Measurements from ENCODE around the gene NAGLU. TPM values are rescaled to one million over a fixed set of nuclear protein-coding genes. Genes with fewer than 3 reads are reported as not detected.
A peak's percentile ranks its signal among the peaks of the same experiment; 100 is the strongest.

NAGLU gene
- total and polyA plus RNA-seq, 2 experiments from 2014 or later = 76.4 to 121 TPM

- peaks cover 19% of the 10 kb centered on the region for H3K4me1 ChIP-seq (ENCODE audit: insufficient read depth)
- H3K4me2 ChIP-seq = peak within 1 kb of the TSS; percentile 87
- peaks cover 29% of the 10 kb centered on the region for H3K79me2 ChIP-seq
- peak; percentile 97 for DNase-seq (ENCODE audit: low spot score)
- no peaks in the 10 kb centered on the region for H3K9me2 ChIP-seq (replicated peaks; ENCODE audit: insufficient read depth)
- H3K27ac ChIP-seq = peak within 1 kb of the TSS; percentile 95
- H3K36me3 ChIP-seq (replicated peaks; ENCODE audit: insufficient read depth, low read depth) = no peaks in the 10 kb centered on the region
- H3K4me3 ChIP-seq = peak within 1 kb of the TSS; percentile 45
- no peaks in the 10 kb centered on the region for H3K27me3 ChIP-seq
- no peaks in the 10 kb centered on the region for H4K20me1 ChIP-seq (ENCODE audit: insufficient read depth, poor library complexity, severe bottlenecking)
- TF ChIP-seq CTCF (IDR thresholded peaks at IDR 0.05; ENCODE audit: poor library complexity) = no peak
- no peaks in the 10 kb centered on the region for H3K9me3 ChIP-seq (ENCODE audit: low read depth)
- 4% methylated on average over 26 of the region's 26 CpGs for WGBS (ENCODE audit: low lambda C conversion rate, missing lambda C conversion rate)
- peak within 1 kb of the TSS; percentile 89 for H2AFZ ChIP-seq
These were observed 25.9 kb downstream of the NAGLU start, which contains the start of gene COASY for GRCh38 chr17:42561897-42562387. TSS of gene COASY (plus strand) at chr17:42562148. CDS start at chr17:42562623, 475 bp downstream.

DNA sequence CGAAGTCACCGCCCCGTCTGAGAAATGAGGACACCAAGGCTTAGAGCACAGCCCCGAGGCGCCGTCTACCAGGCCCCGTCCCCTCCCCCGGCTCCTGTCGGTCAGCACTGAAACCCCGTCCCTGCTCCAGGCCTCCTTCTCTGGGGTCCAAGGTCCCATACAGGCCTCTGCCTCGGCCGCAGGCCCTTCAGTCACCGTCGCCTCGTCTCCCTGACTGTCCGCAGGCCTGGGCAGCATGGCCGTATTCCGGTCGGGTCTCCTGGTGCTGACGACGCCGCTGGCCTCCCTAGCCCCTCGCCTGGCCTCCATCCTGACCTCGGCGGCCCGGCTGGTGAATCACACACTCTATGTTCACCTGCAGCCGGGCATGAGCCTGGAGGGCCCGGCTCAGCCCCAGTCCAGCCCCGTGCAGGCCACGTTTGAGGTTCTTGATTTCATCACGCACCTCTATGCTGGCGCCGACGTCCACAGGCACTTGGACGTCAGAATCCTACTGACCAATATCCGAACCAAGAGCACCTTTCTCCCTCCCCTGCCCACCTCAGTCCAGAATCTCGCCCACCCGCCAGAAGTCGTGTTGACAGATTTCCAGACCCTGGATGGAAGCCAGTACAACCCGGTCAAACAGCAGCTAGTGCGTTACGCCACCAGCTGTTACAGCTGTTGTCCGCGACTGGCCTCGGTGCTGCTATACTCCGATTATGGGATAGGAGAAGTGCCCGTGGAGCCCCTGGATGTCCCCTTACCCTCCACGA is 26.5 kb downstream of the NAGLU start:
- Histone ChIP-seq H3K9me3 (ENCODE audit: low read depth) (no peaks in the 10 kb centered on the region), H3K4me3 (peak overlapping the region; percentile 45), H3K9me2 (replicated peaks; ENCODE audit: insufficient read depth) (no peaks in the 10 kb centered on the region), H3K4me2 (peak overlapping the region; percentile 87), H3K36me3 (replicated peaks; ENCODE audit: insufficient read depth, low read depth) (no peaks in the 10 kb centered on the region), H3K27ac (peak overlapping the region; percentile 95), H3K79me2 (peaks cover 35% of the 10 kb centered on the region), H4K20me1 (ENCODE audit: insufficient read depth, poor library complexity, severe bottlenecking) (no peaks in the 10 kb centered on the region), H2AFZ (no peak overlapping the region), H3K27me3 (no peaks in the 10 kb centered on the region), H3K4me1 (ENCODE audit: insufficient read depth) (peaks cover 19% of the 10 kb centered on the region)
- no peak for TF ChIP-seq CTCF (IDR thresholded peaks at IDR 0.05; ENCODE audit: poor library complexity)
- no peak for TF ChIP-seq EZH2 (IDR thresholded peaks at IDR 0.05; ENCODE audit: borderline replicate concordance)
- TF ChIP-seq EZH2phosphoT487 (IDR thresholded peaks at IDR 0.05; ENCODE audit: low read depth, severe bottlenecking, unreplicated experiment) = no peak
- WGBS (ENCODE audit: low lambda C conversion rate, missing lambda C conversion rate) = 26% methylated on average over 43 of the region's 48 CpGs
- peak; percentile 68 for DNase-seq (ENCODE audit: low spot score)

GRCh38 chr17:42563143-42563509 is 27.1 kb downstream of the NAGLU start:
- Histone ChIP-seq H3K4me1 (ENCODE audit: insufficient read depth) (peaks cover 19% of the 10 kb centered on the region), H4K20me1 (ENCODE audit: insufficient read depth, poor library complexity, severe bottlenecking) (no peaks in the 10 kb centered on the region), H2AFZ (no peak overlapping the region), H3K9me2 (replicated peaks; ENCODE audit: insufficient read depth) (no peaks in the 10 kb centered on the region), H3K4me3 (peak overlapping the region; percentile 45), H3K4me2 (peak overlapping the region; percentile 87), H3K36me3 (replicated peaks; ENCODE audit: insufficient read depth, low read depth) (no peaks in the 10 kb centered on the region), H3K27me3 (no peaks in the 10 kb centered on the region), H3K9me3 (ENCODE audit: low read depth) (no peaks in the 10 kb centered on the region), H3K79me2 (peaks cover 41% of the 10 kb centered on the region), H3K27ac (peak overlapping the region; percentile 95)
- TF ChIP-seq CTCF (IDR thresholded peaks at IDR 0.05; ENCODE audit: poor library complexity) = no peak
- WGBS (ENCODE audit: low lambda C conversion rate, missing lambda C conversion rate) = 91% methylated on average over 14 of the region's 14 CpGs
- DNase-seq (ENCODE audit: low spot score) = no peak
